Osteoblast (primary cell): ENCODE measurements around the gene RSL1D1. TPM values are rescaled to one million over a fixed set of nuclear protein-coding genes. Genes with fewer than 3 reads are reported as not detected.

ENCODE experiments used
- DNase-seq: peaks from one replicate; pipeline ENCODE4 v3.0.0; 2011; ENCODE audit warnings: low spot score, mixed read lengths; ENCODE audit not compliant: insufficient read length; ENCODE audit errors: missing footprints
- H2AFZ ChIP-seq: 2 replicates; pipeline ENCODE4 v1.6.0; 2011; ENCODE audit warnings: mild to moderate bottlenecking, low read length
- H3K27ac ChIP-seq: 2 replicates; pipeline ENCODE4 v1.5.1; 2011; ENCODE audit warnings: mild to moderate bottlenecking, low read depth, low read length, moderate library complexity
- H3K27me3 ChIP-seq: 2 replicates; pipeline ENCODE4 v1.6.0; 2012; ENCODE audit warnings: mild to moderate bottlenecking, control low read depth, inconsistent platforms, low read length, moderate library complexity; ENCODE audit not compliant: insufficient read depth
- H3K36me3 ChIP-seq: 2 replicates; pipeline ENCODE4 v1.5.1; 2011; ENCODE audit warnings: mild to moderate bottlenecking, low read length, control low read depth, moderate library complexity; ENCODE audit not compliant: insufficient read depth
- H3K4me1 ChIP-seq: 2 replicates; pipeline ENCODE4 v1.5.1; 2011; ENCODE audit warnings: mild to moderate bottlenecking, low read length, control low read depth, moderate library complexity; ENCODE audit not compliant: insufficient read depth
- H3K4me2 ChIP-seq: 2 replicates; pipeline ENCODE4 v1.6.0; 2011; ENCODE audit warnings: mild to moderate bottlenecking, low read length; ENCODE audit not compliant: insufficient read depth
- H3K4me3 ChIP-seq: fragments of 200-600 bp; sonication (generic); 3 replicates; pipeline ENCODE4 v1.5.1; 2012; ENCODE audit warnings: mild to moderate bottlenecking, low read length, inconsistent platforms; ENCODE audit not compliant: insufficient read depth
- H3K79me2 ChIP-seq: 2 replicates; pipeline ENCODE4 v1.6.0; 2012; ENCODE audit warnings: mild to moderate bottlenecking, low read length, control low read depth, inconsistent platforms; ENCODE audit not compliant: insufficient read depth
- H3K9me3 ChIP-seq: 2 replicates; pipeline ENCODE4 v1.5.1; 2011; ENCODE audit warnings: low read depth, low read length, control low read depth
- H4K20me1 ChIP-seq: 2 replicates; pipeline ENCODE4 v1.6.0; 2012; ENCODE audit warnings: mild to moderate bottlenecking, low read length, control low read depth; ENCODE audit not compliant: insufficient read depth
- total RNA-seq: library from RNA; depleted of rRNA; stranded (reverse); fragments of >200 nt; gene quantifications from 2 replicates; pipeline ENCODE4 v1.2.3, GENCODE V29; 2012
- TF ChIP-seq, protein P1 (sequence below): IDR thresholded peaks from 2 replicates; pipeline ENCODE4 v1.5.1; 2011; ENCODE audit warnings: mild to moderate bottlenecking, low read depth, low read length, moderate library complexity; ENCODE audit errors: extremely low read depth

Gene RSL1D1
- total RNA-seq, 1 donor = 113 TPM

- TF ChIP-seq, protein P1, sequence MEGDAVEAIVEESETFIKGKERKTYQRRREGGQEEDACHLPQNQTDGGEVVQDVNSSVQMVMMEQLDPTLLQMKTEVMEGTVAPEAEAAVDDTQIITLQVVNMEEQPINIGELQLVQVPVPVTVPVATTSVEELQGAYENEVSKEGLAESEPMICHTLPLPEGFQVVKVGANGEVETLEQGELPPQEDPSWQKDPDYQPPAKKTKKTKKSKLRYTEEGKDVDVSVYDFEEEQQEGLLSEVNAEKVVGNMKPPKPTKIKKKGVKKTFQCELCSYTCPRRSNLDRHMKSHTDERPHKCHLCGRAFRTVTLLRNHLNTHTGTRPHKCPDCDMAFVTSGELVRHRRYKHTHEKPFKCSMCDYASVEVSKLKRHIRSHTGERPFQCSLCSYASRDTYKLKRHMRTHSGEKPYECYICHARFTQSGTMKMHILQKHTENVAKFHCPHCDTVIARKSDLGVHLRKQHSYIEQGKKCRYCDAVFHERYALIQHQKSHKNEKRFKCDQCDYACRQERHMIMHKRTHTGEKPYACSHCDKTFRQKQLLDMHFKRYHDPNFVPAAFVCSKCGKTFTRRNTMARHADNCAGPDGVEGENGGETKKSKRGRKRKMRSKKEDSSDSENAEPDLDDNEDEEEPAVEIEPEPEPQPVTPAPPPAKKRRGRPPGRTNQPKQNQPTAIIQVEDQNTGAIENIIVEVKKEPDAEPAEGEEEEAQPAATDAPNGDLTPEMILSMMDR = peak; percentile 28
- Histone ChIP-seq H3K27me3 (no peaks in the 10 kb centered on the region), H2AFZ (no peak overlapping the region), H4K20me1 (peaks cover 23% of the 10 kb centered on the region), H3K27ac (peak overlapping the region; percentile 25), H3K79me2 (peaks cover 22% of the 10 kb centered on the region), H3K9me3 (no peaks in the 10 kb centered on the region), H3K4me3 (no peak overlapping the region), H3K4me1 (peaks cover 15% of the 10 kb centered on the region), H3K4me2 (no peak overlapping the region), H3K36me3 (peaks cover 46% of the 10 kb centered on the region)
- DNase-seq = no peak
Measured at GRCh38 chr16:11871193-11871592, 19.9 kb upstream of the RSL1D1 start.

DNA sequence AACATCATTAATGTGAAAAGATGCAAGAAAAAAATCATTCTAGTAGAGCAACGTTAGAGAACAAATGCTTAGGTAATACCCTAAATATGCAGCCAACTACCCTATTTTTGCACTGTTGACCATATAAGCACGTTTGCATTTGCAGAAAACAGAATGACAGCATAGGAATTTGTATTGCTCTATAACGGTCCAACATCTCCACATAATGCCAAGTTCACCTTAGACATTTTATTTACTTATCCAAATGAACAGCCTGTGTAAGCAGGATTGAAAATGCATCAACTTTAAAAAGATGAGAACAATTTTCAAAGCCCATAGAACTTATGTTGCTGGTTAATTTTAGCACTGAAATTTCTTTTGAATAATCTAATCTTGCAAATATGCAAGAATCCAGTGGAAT is 19.1 kb upstream of the RSL1D1 start:
- H3K9me3 ChIP-seq = no peaks in the 10 kb centered on the region
- H3K27ac ChIP-seq = no peak overlapping the region
- no peaks in the 10 kb centered on the region for H3K27me3 ChIP-seq
- no peak overlapping the region for H3K4me2 ChIP-seq
- H3K36me3 ChIP-seq = peaks cover 38% of the 10 kb centered on the region
- peaks cover 20% of the 10 kb centered on the region for H3K79me2 ChIP-seq
- H3K4me1 ChIP-seq = peaks cover 22% of the 10 kb centered on the region
- TF ChIP-seq, protein P1 = no peak
- H4K20me1 ChIP-seq = peaks cover 27% of the 10 kb centered on the region
- H2AFZ ChIP-seq = no peak overlapping the region
- peak; percentile 15 for DNase-seq
- H3K4me3 ChIP-seq = no peak overlapping the region

- Histone ChIP-seq H3K4me3 (no peak overlapping the region), H3K79me2 (peaks cover 22% of the 10 kb centered on the region), H4K20me1 (peaks cover 27% of the 10 kb centered on the region), H3K27ac (no peak overlapping the region), H3K4me2 (no peak overlapping the region), H3K4me1 (peaks cover 23% of the 10 kb centered on the region), H2AFZ (no peak overlapping the region), H3K9me3 (no peaks in the 10 kb centered on the region), H3K36me3 (peaks cover 31% of the 10 kb centered on the region), H3K27me3 (no peaks in the 10 kb centered on the region)
- TF ChIP-seq, protein P1 = no peak
- DNase-seq = no peak
Measured at GRCh38 chr16:11869353-11870228, 18.2 kb upstream of the RSL1D1 start.

- Histone ChIP-seq H3K36me3 (peaks cover 22% of the 10 kb centered on the region), H3K27me3 (no peaks in the 10 kb centered on the region), H3K79me2 (peaks cover 21% of the 10 kb centered on the region), H3K4me3 (no peak overlapping the region), H3K9me3 (no peaks in the 10 kb centered on the region), H3K4me2 (no peak overlapping the region), H3K27ac (no peak overlapping the region), H4K20me1 (peaks cover 27% of the 10 kb centered on the region), H2AFZ (no peak overlapping the region), H3K4me1 (peaks cover 23% of the 10 kb centered on the region)
- DNase-seq = no peak
- TF ChIP-seq, protein P1 = no peak
Measured at GRCh38 chr16:11868412-11868980, 17.2 kb upstream of the RSL1D1 start.
